Renal cortex interstitium (tissue), 11 donors: ENCODE results near the gene RTP3. TPM values are rescaled to one million over a fixed set of nuclear protein-coding genes. Genes with fewer than 3 reads are reported as not detected.
"Not testable (repeated sequence)": the region's sequence is repeated elsewhere in the genome, so short reads cannot be mapped to it uniquely, and the experiment has no call there.

Source experiments
- DNase-seq, 11 donors: peaks; one replicate each; pipeline ENCODE4 v3.0.0-alpha.2; 2013; ENCODE audit warnings: low read depth in 9 of 11, low spot score in 4 of 11; ENCODE audit errors: extremely low read depth in 1 of 11
- polyA plus RNA-seq, 3 donors: library from polyadenylated mRNA; unstranded; fragments of 120-200 nt; gene quantifications; one replicate each; pipeline ENCODE4 v1.2.1, GENCODE V29; 2013; ENCODE audit not compliant: insufficient read length in 3 of 3

Gene RTP3
- polyA plus RNA-seq, 3 donors: not detected

- DNase-seq: no peak
These were observed 11.2 kb downstream of the RTP3 start for GRCh38 chr3:46508850-46509591.

- no peak for DNase-seq
These were observed 11.9 kb downstream of the RTP3 start for GRCh38 chr3:46509661-46510187.

GRCh38 chr3:46512191-46512749, 14.5 kb downstream of the RTP3 start:
- DNase-seq: no peak

GRCh38 chr3:46516521-46516920, 18.7 kb downstream of the RTP3 start:
- DNase-seq: no peak

DNA sequence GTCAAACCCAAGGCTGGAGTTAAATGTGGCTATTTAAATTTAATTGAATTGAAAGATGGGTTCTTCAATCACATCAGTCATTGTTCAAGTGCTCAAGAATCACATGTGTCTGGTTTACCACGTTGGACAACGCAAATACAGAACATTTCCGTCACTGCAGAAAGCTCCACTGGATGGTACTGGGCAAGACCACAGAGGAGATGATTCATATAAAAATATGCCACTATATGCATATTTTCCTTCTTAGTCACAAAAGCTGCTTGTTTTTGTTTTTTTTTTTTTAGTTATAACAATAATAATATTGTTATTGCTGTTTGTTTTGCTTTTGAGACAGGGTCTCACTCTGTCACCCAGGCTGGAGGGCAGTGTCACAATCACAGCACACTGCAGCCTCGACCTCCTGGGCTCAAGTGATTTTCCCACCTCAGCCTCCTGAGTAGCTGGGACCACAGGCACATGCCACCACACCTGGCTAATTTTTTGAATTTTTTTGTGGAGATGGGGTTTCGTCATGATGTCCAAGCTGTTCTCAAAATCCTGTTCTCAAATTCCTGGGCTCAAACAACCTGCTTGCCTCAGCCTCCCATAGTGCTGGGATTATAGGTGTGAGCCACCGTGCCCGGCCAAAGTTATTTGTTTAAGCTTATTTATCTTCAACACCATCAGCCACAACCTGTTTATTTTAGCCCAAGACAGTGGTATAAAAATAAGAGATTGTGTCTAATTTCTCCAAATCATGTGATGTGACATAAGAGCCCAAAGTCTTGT, 19.4 kb downstream of the RTP3 start:
- no peak for DNase-seq

GRCh38 chr3:46517784-46518181, 20.0 kb downstream of the RTP3 start:
- no peak for DNase-seq

DNA sequence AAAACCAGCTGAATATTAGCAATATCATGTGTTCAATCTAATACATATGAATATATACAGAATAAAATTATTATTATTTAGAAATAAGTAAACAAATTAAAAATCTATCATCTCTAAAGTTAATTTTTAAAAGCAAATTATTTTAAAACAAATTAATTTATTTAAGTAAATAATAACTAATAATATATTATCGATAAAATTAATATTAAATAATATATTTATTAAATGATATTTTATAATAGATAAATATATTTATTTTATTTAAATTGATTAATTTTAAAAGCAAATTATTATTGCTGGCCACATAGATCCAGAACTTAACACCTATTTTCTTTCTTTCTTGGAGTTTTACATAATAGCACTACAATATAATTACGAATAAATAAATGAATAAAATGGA, 22.2 kb downstream of the RTP3 start:
- no peak for DNase-seq

GRCh38 chr3:46520531-46520930, 22.8 kb downstream of the RTP3 start:
- no peak for DNase-seq

DNA sequence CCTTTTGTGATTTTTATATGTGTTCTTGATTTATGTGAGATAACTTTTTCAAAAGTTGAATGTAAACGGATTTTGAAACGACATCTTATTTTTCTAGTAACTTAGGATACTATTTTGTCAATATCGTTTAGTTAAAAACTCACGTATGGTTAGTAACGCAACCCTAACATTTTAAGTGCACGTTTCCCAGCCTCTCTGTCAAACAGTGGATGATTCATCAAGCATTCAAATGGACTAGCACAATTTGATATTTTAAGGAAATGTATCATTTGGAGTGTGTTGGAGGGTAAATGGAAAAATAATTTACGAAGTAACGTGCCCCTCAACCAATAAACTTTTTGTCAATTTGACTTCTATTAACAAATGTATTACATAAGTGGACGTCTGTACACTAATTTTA, 23.3 kb downstream of the RTP3 start:
- no peak for DNase-seq

DNA sequence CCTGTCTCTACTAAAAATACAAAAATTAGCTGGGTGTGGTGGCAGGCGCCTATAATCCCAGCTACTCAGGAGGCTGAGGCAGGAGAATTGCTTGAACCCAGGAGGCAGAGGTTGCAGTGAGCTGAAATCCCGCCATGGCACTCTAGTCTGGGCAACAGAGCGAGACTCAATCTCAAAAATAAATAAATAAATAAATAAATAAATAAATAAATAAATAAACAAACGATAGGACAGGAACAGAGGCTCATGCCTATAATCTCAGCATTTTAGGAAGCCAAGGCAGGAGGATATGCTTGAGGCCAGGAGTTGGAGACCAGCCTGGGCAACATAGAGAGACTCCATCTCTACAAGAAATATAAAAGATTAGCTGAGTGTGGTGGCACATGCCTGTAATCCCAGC, 24.4 kb downstream of the RTP3 start:
- DNase-seq: not testable (repeated sequence)

GRCh38 chr3:46523556-46523955, 25.8 kb downstream of the RTP3 start:
- no peak for DNase-seq

DNA sequence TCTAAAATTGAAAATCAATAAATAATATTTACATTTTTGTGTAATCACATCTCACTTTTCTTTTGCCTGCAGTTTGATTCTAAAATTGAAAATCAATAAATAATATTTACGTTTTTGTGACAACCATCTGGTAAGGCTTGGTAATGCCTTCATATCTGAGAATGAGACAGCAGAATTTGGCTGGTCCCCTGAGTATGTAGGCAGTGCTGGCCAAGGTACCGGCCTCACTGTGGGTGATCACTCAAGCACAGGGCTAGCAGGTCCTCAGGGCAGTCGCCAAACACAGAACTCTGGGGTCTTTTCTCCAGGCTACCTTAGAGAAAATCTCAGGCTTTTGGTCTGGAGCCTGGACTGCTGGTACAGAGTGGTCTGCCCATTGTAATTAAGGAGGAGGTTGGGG, 26.2 kb downstream of the RTP3 start:
- DNase-seq: no peak

- DNase-seq: no peak
These were observed 27.1 kb downstream of the RTP3 start for GRCh38 chr3:46524832-46525231.

- DNase-seq: no peak
These were observed 29.5 kb downstream of the RTP3 start for GRCh38 chr3:46527239-46527638.

GRCh38 chr3:46533091-46533490, 35.3 kb downstream of the RTP3 start:
- no peak for DNase-seq

DNA sequence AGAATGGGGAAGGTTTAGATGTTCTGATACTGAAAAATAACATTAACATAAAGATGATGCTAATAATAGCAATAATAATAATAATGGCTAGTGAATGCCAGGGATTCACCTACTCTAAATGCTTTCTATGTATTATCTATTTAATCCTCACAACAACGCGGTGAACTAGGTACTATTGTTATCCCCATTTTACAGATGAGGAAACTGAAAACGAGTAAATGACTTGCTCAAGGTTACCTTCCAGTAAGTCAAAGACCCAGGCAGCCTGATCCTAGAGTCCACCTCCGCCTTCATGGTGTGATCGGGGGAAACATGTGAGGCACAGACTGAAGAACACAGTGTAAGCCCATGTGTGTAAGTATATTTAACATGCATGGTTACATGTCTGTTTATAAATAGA, 38.0 kb downstream of the RTP3 start:
- no peak for DNase-seq

DNA sequence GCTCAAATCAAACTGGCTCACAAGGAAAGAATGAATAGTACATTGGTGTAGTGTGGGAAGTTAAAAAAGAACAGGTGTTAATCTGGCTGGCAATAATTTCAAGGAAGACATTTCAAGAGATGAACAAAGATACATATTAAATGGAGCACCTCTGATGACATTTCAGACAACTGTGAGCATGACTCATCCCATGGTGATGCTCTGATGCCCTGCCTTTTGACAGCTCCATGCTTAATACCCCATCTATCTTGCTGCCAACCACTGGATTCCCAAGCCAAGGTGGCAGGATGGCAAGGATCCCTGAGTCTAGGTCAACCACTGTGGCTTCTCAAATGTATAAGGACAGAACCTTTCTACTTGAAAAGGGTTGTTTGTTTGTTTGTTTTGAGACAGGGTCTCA, 39.0 kb downstream of the RTP3 start:
- DNase-seq: no peak

DNA sequence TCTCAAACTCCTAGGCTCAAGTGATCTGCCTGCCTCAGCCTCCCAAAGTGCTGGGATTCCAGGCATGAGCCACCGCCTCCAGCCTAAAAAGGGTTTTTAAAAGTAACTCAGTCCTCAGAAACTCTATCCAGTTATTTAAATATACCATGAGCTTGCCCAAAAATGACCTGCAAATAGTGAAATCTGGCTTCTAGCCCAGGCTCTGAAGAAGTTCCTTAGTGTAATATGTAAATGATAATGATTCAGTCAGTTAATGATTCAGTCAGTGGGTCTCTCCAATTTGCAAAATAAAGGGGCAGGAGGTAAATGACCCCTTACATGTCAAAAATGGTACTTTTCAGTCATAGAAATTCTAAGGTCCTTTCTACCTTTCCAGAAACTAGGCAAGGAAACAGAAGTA, 39.5 kb downstream of the RTP3 start:
- no peak for DNase-seq

- no peak for DNase-seq
These were observed 40.0 kb downstream of the RTP3 start for GRCh38 chr3:46537779-46538178.

- not testable (repeated sequence) for DNase-seq
These were observed 40.6 kb downstream of the RTP3 start for GRCh38 chr3:46538425-46538802.
